HCT116 (cell line): ENCODE data around the gene ORM1. TPM values are rescaled to one million over a fixed set of nuclear protein-coding genes. Genes with fewer than 3 reads are reported as not detected.

Source experiments
- ATAC-seq: fragments of 200-7000 bp; cut with Tn5 transposase; 2 replicates; pipeline ENCODE4 v1.9.1; 2020; ENCODE audit warnings: mild to moderate bottlenecking, moderate library complexity
- BruUV-seq: library from RNA; stranded (reverse); fragments of 400-500 nt; replicated peaks from 2 replicates; lab custom pipeline; 2021; lab: Mats Ljungman, UMichigan
- CTCF ChIA-PET: fragments of 300-600 bp; sonication (Branson Sonifier 250); formaldehyde crosslinking; loops from one replicate; lab custom pipeline; 2021; ENCODE audit warnings: antibody characterized with exemption; lab: Charles Lee
- POLR2A ChIA-PET: fragments of 300-600, 350-600 bp; sonication (Branson Sonifier 250); formaldehyde crosslinking; loops from one replicate; lab custom pipeline; 2021; ENCODE audit warnings: antibody characterized with exemption; lab: Charles Lee
- RAD21 ChIA-PET, 2 experiments: fragments of 300-600 bp; sonication (Branson Sonifier 250); formaldehyde crosslinking; loops; one replicate each; lab custom pipeline; 2023; ENCODE audit warnings: low total read pairs in 2 of 2; ENCODE audit not compliant: uncharacterized antibody in 2 of 2, unreplicated experiment in 2 of 2, low non-redundant PET in 1 of 2; lab: Charles Lee
- DNase-seq: peaks from one replicate; pipeline ENCODE4 v3.0.0-alpha.2; 2010; ENCODE audit warnings: low read depth, low spot score
- H2AFZ ChIP-seq: fragments of 200-600 bp; shearing (Covaris generic), sonication (generic); 2 replicates; pipeline ENCODE4 v1.6.1; 2017; ENCODE audit warnings: low read depth, mixed run types, mixed read lengths, antibody characterized with exemption, low read length; ENCODE audit not compliant: poor library complexity, severe bottlenecking
- H3K27ac ChIP-seq: 2 replicates; pipeline ENCODE4 v1.5.1; 2012; ENCODE audit warnings: low read depth, low read length
- H3K27me3 ChIP-seq: fragments of 200-600 bp; sonication (generic); 2 replicates; pipeline ENCODE4 v1.6.1; 2016; ENCODE audit warnings: mixed run types, low read length, mixed read lengths; ENCODE audit not compliant: insufficient read depth
- H3K36me3 ChIP-seq, 2 experiments: fragments of 200-500 bp in 1 of 2; fragments of 200-600 bp in 1 of 2; sonication (Bioruptor generic) in 1 of 2; sonication (generic) in 1 of 2; 2 replicates each; pipeline versions ENCODE4 v1.5.1 to v1.6.1; 2014 to 2016; ENCODE audit warnings: low read length in 2 of 2, inconsistent platforms in 1 of 2, mixed read lengths in 1 of 2, mixed run types in 1 of 2; ENCODE audit not compliant: insufficient read depth in 2 of 2, control insufficient read depth in 1 of 2
- H3K4me1 ChIP-seq, 2 experiments: fragments of 200-600 bp in 1 of 2; sonication (generic) in 1 of 2; 2 replicates each; pipeline versions ENCODE4 v1.5.1 to v1.6.1; 2012 to 2017; ENCODE audit warnings: low read length in 2 of 2, inconsistent platforms in 1 of 2, mild to moderate bottlenecking in 1 of 2, mixed read lengths in 1 of 2, mixed run types in 1 of 2, moderate library complexity in 1 of 2; ENCODE audit not compliant: insufficient read depth in 2 of 2, control insufficient read depth in 1 of 2
- H3K4me2 ChIP-seq: fragments of 200-600 bp; sonication (generic); 2 replicates; pipeline ENCODE4 v1.6.1; 2017; ENCODE audit warnings: mixed run types, low read length, mixed read lengths
- H3K4me3 ChIP-seq, 2 experiments: fragments of 200-600 bp in 1 of 2; sonication (generic) in 1 of 2; replicated peaks in 1 of 2; 2 replicates each; pipeline ENCODE4 v1.5.1; 2011 to 2016; ENCODE audit warnings: low read length in 2 of 2, control low read depth in 1 of 2, low read depth in 1 of 2, mild to moderate bottlenecking in 1 of 2, mixed read lengths in 1 of 2, mixed run types in 1 of 2
- H3K79me2 ChIP-seq: fragments of 200-600 bp; sonication (generic); 2 replicates; pipeline ENCODE4 v1.6.1; 2017; ENCODE audit warnings: mild to moderate bottlenecking, mixed run types, low read length, moderate library complexity, mixed read lengths; ENCODE audit not compliant: insufficient read depth
- H3K9ac ChIP-seq: fragments of 200-600 bp; sonication (generic); 2 replicates; pipeline ENCODE4 v1.6.1; 2016; ENCODE audit warnings: low read length, mixed read lengths
- H3K9me2 ChIP-seq: fragments of 200-600 bp; sonication (generic), shearing (Covaris generic); 2 replicates; pipeline ENCODE4 v1.6.1; 2017; ENCODE audit warnings: mixed run types, mild to moderate bottlenecking, moderate library complexity; ENCODE audit not compliant: insufficient read depth
- H3K9me3 ChIP-seq, 2 experiments: fragments of 200-500 bp in 1 of 2; fragments of 200-600 bp in 1 of 2; sonication (Bioruptor generic) in 1 of 2; sonication (generic) in 1 of 2; 2 replicates each; pipeline ENCODE4 v1.6.1; 2014 to 2017; ENCODE audit warnings: low read length in 2 of 2, mixed read lengths in 2 of 2, inconsistent platforms in 1 of 2, low read depth in 1 of 2, mild to moderate bottlenecking in 1 of 2, mixed run types in 1 of 2, moderate library complexity in 1 of 2; ENCODE audit not compliant: control insufficient read depth in 1 of 2, insufficient read depth in 1 of 2
- H4K20me1 ChIP-seq: fragments of 200-600 bp; sonication (generic), shearing (Covaris generic); 2 replicates; pipeline ENCODE4 v1.6.1; 2017; ENCODE audit warnings: mixed run types, mild to moderate bottlenecking, moderate library complexity; ENCODE audit not compliant: insufficient read depth
- CBX3 ChIP-seq: IDR thresholded peaks from 2 replicates; pipeline ENCODE4 v1.6.1; 2012; ENCODE audit warnings: low read depth
- CEBPB ChIP-seq: IDR thresholded peaks from 2 replicates; pipeline ENCODE4 v1.6.1; 2012; ENCODE audit warnings: low read depth
- JUND ChIP-seq: IDR thresholded peaks from 2 replicates; pipeline ENCODE4 v1.6.1; 2012
- POLR2A ChIP-seq: IDR thresholded peaks from 2 replicates; pipeline ENCODE4 v1.7.0; 2011; ENCODE audit warnings: borderline replicate concordance; ENCODE audit not compliant: insufficient read depth, insufficient read length; ENCODE audit errors: extremely low read depth
- RAD21 ChIP-seq: IDR thresholded peaks from 2 replicates; pipeline ENCODE4 v1.6.1; 2012; ENCODE audit warnings: low read depth, mild to moderate bottlenecking
- SIN3A ChIP-seq: IDR thresholded peaks from 2 replicates; pipeline ENCODE4 v1.6.1; 2012; ENCODE audit warnings: low read depth
- SP1 ChIP-seq: IDR thresholded peaks from 2 replicates; pipeline ENCODE4 v1.6.1; 2012; ENCODE audit warnings: low read depth
- SRF ChIP-seq: IDR thresholded peaks from 2 replicates; pipeline ENCODE4 v1.6.1; 2012; ENCODE audit warnings: low read depth
- TCF7L2 ChIP-seq: IDR thresholded peaks from 2 replicates; pipeline ENCODE4 v1.7.0; 2011; ENCODE audit warnings: borderline replicate concordance, inconsistent platforms; ENCODE audit not compliant: insufficient read depth, insufficient read length; ENCODE audit errors: extremely low read depth
- ZFX ChIP-seq: fragments of 450-650 bp; IDR thresholded peaks from 2 replicates; pipeline ENCODE4 v1.6.1; 2017
- ZNF274 ChIP-seq: fragments of 200-500 bp; sonication (Bioruptor generic); IDR thresholded peaks from 2 replicates; pipeline ENCODE4 v1.6.1; 2014; ENCODE audit warnings: mild to moderate bottlenecking, low read depth, low read length, inconsistent platforms
- intact Hi-C: fragments of 100-400 bp; cut with micrococcal nuclease; formaldehyde crosslinking; loops from 2 replicates; pipeline ENCODE4 v1.10.0; 2022
- total RNA-seq: library from RNA; stranded (reverse); gene quantifications from one replicate; pipeline ENCODE4 v1.2.1, GENCODE V29; 2021; ENCODE audit not compliant: unreplicated experiment
- TF ChIP-seq, protein P1 (sequence below): IDR thresholded peaks from 2 replicates; pipeline ENCODE4 v1.6.1; 2011; ENCODE audit warnings: mild to moderate bottlenecking, low read length, moderate library complexity; ENCODE audit not compliant: insufficient replicate concordance; ENCODE audit errors: extremely low read depth
- TF ChIP-seq, protein P2 (sequence below), 3 experiments: fragments of 200-600 bp in 1 of 3; sonication (generic) in 1 of 3; IDR thresholded peaks in 2 of 3; conservative IDR thresholded peaks in 1 of 3; 2 replicates each; pipeline ENCODE4 v1.5.1; 2012 to 2017; ENCODE audit warnings: low read depth in 2 of 3, low read length in 2 of 3, antibody characterized with exemption in 1 of 3, borderline replicate concordance in 1 of 3, control low read depth in 1 of 3, mild to moderate bottlenecking in 1 of 3, mixed read lengths in 1 of 3, mixed run types in 1 of 3, moderate library complexity in 1 of 3; ENCODE audit not compliant: insufficient read depth in 1 of 3

The ORM1 gene
- total RNA-seq, 1 experiment from 2014 or later = 5.6 TPM

DNA sequence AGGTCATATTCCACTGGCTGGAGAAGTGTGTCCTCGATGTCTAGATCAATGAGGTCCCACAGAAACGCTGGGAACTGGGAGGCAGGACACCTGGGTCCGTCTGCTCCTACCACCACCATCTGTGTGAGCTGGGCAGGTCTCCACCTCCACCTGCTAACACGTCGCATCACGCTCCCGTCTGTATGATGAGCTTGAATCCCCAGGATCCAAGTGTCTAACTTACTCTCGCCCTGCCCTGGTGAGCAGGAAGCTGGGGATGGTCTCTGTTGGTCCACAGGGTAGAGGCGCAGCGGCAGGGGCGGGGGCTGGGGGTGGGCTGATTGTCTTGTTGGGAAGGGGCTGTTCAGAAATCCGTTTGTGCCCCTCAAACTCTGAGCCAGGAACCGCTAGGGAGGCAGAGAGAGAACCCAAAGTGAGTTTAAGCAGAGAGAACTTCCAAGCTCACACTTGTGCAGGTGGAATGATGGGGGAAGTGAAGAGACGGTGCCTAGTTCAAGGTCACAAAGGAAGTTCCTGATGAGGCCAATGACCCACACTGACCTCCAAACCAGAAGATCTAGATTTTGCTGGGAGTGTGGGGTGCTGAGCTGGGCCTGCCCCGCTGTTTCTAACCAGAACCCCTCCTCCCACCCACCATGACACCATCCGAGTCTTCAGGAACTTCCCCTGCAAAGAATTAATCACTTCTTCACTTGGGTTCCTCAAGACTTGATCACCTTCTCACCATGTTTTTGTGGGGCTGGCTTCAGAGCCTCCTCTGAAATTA is 27.9 kb downstream of the ORM1 start:
- H3K27ac ChIP-seq = no peak overlapping the region
- BruUV-seq = no TSS peak
- no peaks in the 10 kb centered on the region for H3K79me2 ChIP-seq
- DNase-seq (no peak), ATAC-seq (no peak)
- ChIA-PET CTCF (no interaction called here), RAD21 (no interaction called here), POLR2A (no interaction called here)
- H3K9me3 ChIP-seq = no peaks in the 10 kb centered on the region
- H4K20me1 ChIP-seq = no peaks in the 10 kb centered on the region
- intact Hi-C loops = no loop called here
- no peaks in the 10 kb centered on the region for H3K27me3 ChIP-seq
- H3K36me3 ChIP-seq = peaks cover 0 to 3% of the 10 kb centered on the region in 2 experiments; a peak in 1 of 4 replicates
- H3K9ac ChIP-seq = no peak overlapping the region
- no peak overlapping the region for H2AFZ ChIP-seq
- no peak overlapping the region for H3K4me3 ChIP-seq
- no peak for TF ChIP-seq ZFX
- no peak for TF ChIP-seq RAD21
- no peak for TF ChIP-seq CBX3
- no peak for TF ChIP-seq JUND
- TF ChIP-seq SRF = no peak
- TF ChIP-seq SIN3A = no peak
- no peak for TF ChIP-seq POLR2A
- TF ChIP-seq TCF7L2 = no peak
- TF ChIP-seq CEBPB = no peak
- TF ChIP-seq ZNF274 = no peak
- TF ChIP-seq SP1 = no peak
- H3K9me2 ChIP-seq = no peaks in the 10 kb centered on the region
- H3K4me1 ChIP-seq = peaks cover 11 to 15% of the 10 kb centered on the region in 2 experiments; a peak in 3 of 4 replicates
- no peak overlapping the region for H3K4me2 ChIP-seq

DNA sequence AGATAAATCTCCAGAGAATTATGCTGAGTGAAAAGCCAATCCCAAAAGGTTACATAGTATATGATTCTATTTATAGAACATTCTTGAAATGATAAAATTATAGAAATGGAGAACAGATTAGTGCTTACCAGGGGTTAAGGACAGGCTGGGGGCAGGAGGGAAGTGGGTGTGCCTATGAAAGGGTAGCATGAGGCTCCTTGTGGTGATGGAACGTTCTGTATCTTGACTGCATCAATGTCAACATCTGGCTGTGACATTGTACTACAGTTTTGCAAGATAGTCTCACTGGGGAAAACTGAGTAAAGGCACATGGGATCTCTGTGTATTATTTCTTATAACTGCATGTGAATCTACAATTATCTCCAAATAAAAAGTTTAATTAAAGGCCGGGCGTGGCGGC is 29.0 kb downstream of the ORM1 start:
- Histone ChIP-seq H3K27me3 (no peaks in the 10 kb centered on the region), H3K9me2 (no peaks in the 10 kb centered on the region), H3K79me2 (no peaks in the 10 kb centered on the region), H3K27ac (no peak overlapping the region), H3K4me1 (peaks cover 11 to 15% of the 10 kb centered on the region in 2 experiments; a peak in 3 of 4 replicates), H4K20me1 (no peaks in the 10 kb centered on the region), H3K36me3 (peaks cover 0 to 3% of the 10 kb centered on the region in 2 experiments; a peak in 1 of 4 replicates), H3K4me3 (no peak overlapping the region), H2AFZ (no peak overlapping the region), H3K9me3 (no peaks in the 10 kb centered on the region), H3K9ac (no peak overlapping the region), H3K4me2 (no peak overlapping the region)
- ChIA-PET RAD21 (no interaction called here), POLR2A (no interaction called here), CTCF (no interaction called here)
- no TSS peak for BruUV-seq
- intact Hi-C loops = no loop called here
- DNase-seq = no peak
- TF ChIP-seq, protein P1, sequence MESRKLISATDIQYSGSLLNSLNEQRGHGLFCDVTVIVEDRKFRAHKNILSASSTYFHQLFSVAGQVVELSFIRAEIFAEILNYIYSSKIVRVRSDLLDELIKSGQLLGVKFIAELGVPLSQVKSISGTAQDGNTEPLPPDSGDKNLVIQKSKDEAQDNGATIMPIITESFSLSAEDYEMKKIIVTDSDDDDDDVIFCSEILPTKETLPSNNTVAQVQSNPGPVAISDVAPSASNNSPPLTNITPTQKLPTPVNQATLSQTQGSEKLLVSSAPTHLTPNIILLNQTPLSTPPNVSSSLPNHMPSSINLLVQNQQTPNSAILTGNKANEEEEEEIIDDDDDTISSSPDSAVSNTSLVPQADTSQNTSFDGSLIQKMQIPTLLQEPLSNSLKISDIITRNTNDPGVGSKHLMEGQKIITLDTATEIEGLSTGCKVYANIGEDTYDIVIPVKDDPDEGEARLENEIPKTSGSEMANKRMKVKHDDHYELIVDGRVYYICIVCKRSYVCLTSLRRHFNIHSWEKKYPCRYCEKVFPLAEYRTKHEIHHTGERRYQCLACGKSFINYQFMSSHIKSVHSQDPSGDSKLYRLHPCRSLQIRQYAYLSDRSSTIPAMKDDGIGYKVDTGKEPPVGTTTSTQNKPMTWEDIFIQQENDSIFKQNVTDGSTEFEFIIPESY = no peak
- TF ChIP-seq TCF7L2 = no peak
- TF ChIP-seq ZFX = no peak
- no peak for TF ChIP-seq RAD21
- TF ChIP-seq, protein P2, sequence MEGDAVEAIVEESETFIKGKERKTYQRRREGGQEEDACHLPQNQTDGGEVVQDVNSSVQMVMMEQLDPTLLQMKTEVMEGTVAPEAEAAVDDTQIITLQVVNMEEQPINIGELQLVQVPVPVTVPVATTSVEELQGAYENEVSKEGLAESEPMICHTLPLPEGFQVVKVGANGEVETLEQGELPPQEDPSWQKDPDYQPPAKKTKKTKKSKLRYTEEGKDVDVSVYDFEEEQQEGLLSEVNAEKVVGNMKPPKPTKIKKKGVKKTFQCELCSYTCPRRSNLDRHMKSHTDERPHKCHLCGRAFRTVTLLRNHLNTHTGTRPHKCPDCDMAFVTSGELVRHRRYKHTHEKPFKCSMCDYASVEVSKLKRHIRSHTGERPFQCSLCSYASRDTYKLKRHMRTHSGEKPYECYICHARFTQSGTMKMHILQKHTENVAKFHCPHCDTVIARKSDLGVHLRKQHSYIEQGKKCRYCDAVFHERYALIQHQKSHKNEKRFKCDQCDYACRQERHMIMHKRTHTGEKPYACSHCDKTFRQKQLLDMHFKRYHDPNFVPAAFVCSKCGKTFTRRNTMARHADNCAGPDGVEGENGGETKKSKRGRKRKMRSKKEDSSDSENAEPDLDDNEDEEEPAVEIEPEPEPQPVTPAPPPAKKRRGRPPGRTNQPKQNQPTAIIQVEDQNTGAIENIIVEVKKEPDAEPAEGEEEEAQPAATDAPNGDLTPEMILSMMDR (IDR thresholded peaks at IDR 0.05 in 2 of 3, conservative IDR thresholded peaks at IDR 0.05 in 1 of 3; ENCODE audit: borderline replicate concordance in 1 of 3, insufficient read depth in 1 of 3, low read depth in 2 of 3, low read length in 2 of 3) = no peak
- TF ChIP-seq SP1 = no peak
- TF ChIP-seq ZNF274 = no peak
- no peak for ATAC-seq
